K562 (cell line): Measurements from ENCODE around the gene APOC1. TPM values are rescaled to one million over a fixed set of nuclear protein-coding genes. Genes with fewer than 3 reads are reported as not detected.

Experiments
- E2F3 ChIP-seq: fragments of 250-450 bp; sonication (Bioruptor Pico); IDR thresholded peaks from 2 replicates; pipeline ENCODE4 v1.4.0; 2020; ENCODE audit warnings: mild to moderate bottlenecking
- FOXJ3 ChIP-seq: sonication (generic); formaldehyde crosslinking; IDR thresholded peaks from 2 replicates; pipeline ENCODE4 v1.4.0; 2020; ENCODE audit warnings: mild to moderate bottlenecking, missing genetic modification reagents
- FOXM1 ChIP-seq, 2 experiments: fragments of 450-650 bp in 1 of 2; sonication (generic) in 1 of 2; formaldehyde crosslinking in 1 of 2; IDR thresholded peaks; 2 replicates each; pipeline versions ENCODE4 v1.6.1 to v1.9.0; 2017 to 2022; ENCODE audit warnings: low read depth in 2 of 2, mild to moderate bottlenecking in 2 of 2, missing genetic modification reagents in 1 of 2, moderate library complexity in 1 of 2
- GATA2 ChIP-seq: sonication (generic); formaldehyde crosslinking; IDR thresholded peaks from 2 replicates; pipeline ENCODE4 v1.4.0; 2020; ENCODE audit warnings: mild to moderate bottlenecking, missing genetic modification reagents
- HMGN3 ChIP-seq: IDR thresholded peaks from 2 replicates; pipeline ENCODE4 v1.6.1; 2011; ENCODE audit warnings: borderline replicate concordance, low read depth, mild to moderate bottlenecking, mixed read lengths, low read length; ENCODE audit not compliant: insufficient read length; ENCODE audit errors: extremely low read depth
- IFI16 ChIP-seq: fragments of 250-450 bp; sonication (Bioruptor Pico); IDR thresholded peaks from 2 replicates; pipeline ENCODE4 v2.1.2; 2022; ENCODE audit warnings: mild to moderate bottlenecking, inconsistent platforms
- MNT ChIP-seq, 2 experiments: fragments of 450-650 bp; conservative IDR thresholded peaks; 2 replicates each; pipeline ENCODE4 v1.6.1; 2017; ENCODE audit warnings: mild to moderate bottlenecking in 2 of 2, moderate library complexity in 2 of 2
- NFXL1 ChIP-seq: fragments of 450-650 bp; formaldehyde crosslinking; IDR thresholded peaks from 2 replicates; pipeline ENCODE4 v1.4.0; 2021; ENCODE audit warnings: mild to moderate bottlenecking
- NRF1 ChIP-seq, 2 experiments: fragments of 450-650 bp; IDR thresholded peaks in 1 of 2; conservative IDR thresholded peaks in 1 of 2; 2 replicates each; pipeline ENCODE4 v1.6.1; 2014; ENCODE audit warnings: mild to moderate bottlenecking in 2 of 2
- PHF21A ChIP-seq: fragments of 450-650 bp; IDR thresholded peaks from 2 replicates; pipeline ENCODE4 v1.6.1; 2017; ENCODE audit warnings: low read depth, borderline replicate concordance
- SAP30 ChIP-seq: fragments of 200-600 bp; sonication (generic); IDR thresholded peaks from 2 replicates; pipeline ENCODE4 v1.6.1; 2012; ENCODE audit warnings: borderline replicate concordance, low read depth, mild to moderate bottlenecking, moderate library complexity, low read length, control low read depth, inconsistent platforms; ENCODE audit not compliant: insufficient read depth, poor library complexity, severe bottlenecking
- SLC30A9 ChIP-seq: fragments of 250-450 bp; sonication (Bioruptor Pico); IDR thresholded peaks from 2 replicates; pipeline ENCODE4 v1.8.0; 2022; ENCODE audit warnings: mild to moderate bottlenecking, moderate library complexity
- ZFX ChIP-seq: sonication (generic); formaldehyde crosslinking; IDR thresholded peaks from 2 replicates; pipeline ENCODE4 v1.8.0; 2022; ENCODE audit warnings: mild to moderate bottlenecking, missing genetic modification reagents, moderate library complexity
- ZNF134 ChIP-seq: fragments of 250-450 bp; sonication (Bioruptor Pico); conservative IDR thresholded peaks from 2 replicates; pipeline ENCODE4 v1.4.0; 2020
- ZNF77 ChIP-seq: fragments of 250-450 bp; sonication (Bioruptor Pico); IDR thresholded peaks from 2 replicates; pipeline ENCODE4 v1.5.0; 2020
- polyA plus RNA-seq, 8 experiments: library from polyadenylated mRNA; depleted of rRNA in 4 of 8; stranded (reverse) in 5 of 8; unstranded in 3 of 8; fragments of >200 nt; fragmentation: Nextera tagmentation in 2 of 8; fragmentation: Illumina TruSeq in 1 of 8; extraction: Ambion mirVana in 2 of 8; extraction: Trizol in 1 of 8; gene quantifications; 2 replicates each; pipeline versions ENCODE4 v1.2.1 to v1.2.3, GENCODE V29; 2011 to 2014; ENCODE audit warnings: inconsistent platforms in 1 of 8, missing spikeins in 1 of 8
- total RNA-seq, 7 experiments: library from RNA; depleted of rRNA in 6 of 7; stranded (reverse); fragments of >200 nt in 6 of 7; fragmentation: Illumina TruSeq in 2 of 7; extraction: Trizol in 2 of 7; gene quantifications; 2 replicates each; pipeline versions ENCODE4 v1.2.1 to v1.2.3, GENCODE V29; 2011 to 2021; ENCODE audit warnings: low replicate concordance in 1 of 7
- TF ChIP-seq, protein P1 (sequence below): sonication (generic); formaldehyde crosslinking; IDR thresholded peaks from 2 replicates; pipeline ENCODE4 v1.8.0; 2023; ENCODE audit warnings: mild to moderate bottlenecking, missing genetic modification reagents
- TF ChIP-seq, protein P2 (sequence below): fragments of 450-650 bp; formaldehyde crosslinking; IDR thresholded peaks from 2 replicates; pipeline ENCODE4 v1.4.0; 2020; ENCODE audit warnings: mild to moderate bottlenecking, moderate library complexity
- TF ChIP-seq, protein P3 (sequence below): sonication (generic); formaldehyde crosslinking; IDR thresholded peaks from 2 replicates; pipeline ENCODE4 v1.8.1; 2022; ENCODE audit warnings: missing genetic modification reagents
- TF ChIP-seq, protein P4 (sequence below): sonication (generic); formaldehyde crosslinking; IDR thresholded peaks from 2 replicates; pipeline ENCODE4 v1.9.0; 2022; ENCODE audit warnings: mild to moderate bottlenecking, missing genetic modification reagents
- TF ChIP-seq, protein P5 (sequence below): sonication (generic); formaldehyde crosslinking; IDR thresholded peaks from 2 replicates; pipeline ENCODE4 v1.8.0; 2022; ENCODE audit warnings: missing genetic modification reagents, mild to moderate bottlenecking, borderline replicate concordance

APOC1 gene
- total and polyA plus RNA-seq, 9 of the 15 experiments (the other 6 are each of a cell fraction or from before 2014, with no cell fraction given), result 115 to 408 (median 220) TPM

DNA sequence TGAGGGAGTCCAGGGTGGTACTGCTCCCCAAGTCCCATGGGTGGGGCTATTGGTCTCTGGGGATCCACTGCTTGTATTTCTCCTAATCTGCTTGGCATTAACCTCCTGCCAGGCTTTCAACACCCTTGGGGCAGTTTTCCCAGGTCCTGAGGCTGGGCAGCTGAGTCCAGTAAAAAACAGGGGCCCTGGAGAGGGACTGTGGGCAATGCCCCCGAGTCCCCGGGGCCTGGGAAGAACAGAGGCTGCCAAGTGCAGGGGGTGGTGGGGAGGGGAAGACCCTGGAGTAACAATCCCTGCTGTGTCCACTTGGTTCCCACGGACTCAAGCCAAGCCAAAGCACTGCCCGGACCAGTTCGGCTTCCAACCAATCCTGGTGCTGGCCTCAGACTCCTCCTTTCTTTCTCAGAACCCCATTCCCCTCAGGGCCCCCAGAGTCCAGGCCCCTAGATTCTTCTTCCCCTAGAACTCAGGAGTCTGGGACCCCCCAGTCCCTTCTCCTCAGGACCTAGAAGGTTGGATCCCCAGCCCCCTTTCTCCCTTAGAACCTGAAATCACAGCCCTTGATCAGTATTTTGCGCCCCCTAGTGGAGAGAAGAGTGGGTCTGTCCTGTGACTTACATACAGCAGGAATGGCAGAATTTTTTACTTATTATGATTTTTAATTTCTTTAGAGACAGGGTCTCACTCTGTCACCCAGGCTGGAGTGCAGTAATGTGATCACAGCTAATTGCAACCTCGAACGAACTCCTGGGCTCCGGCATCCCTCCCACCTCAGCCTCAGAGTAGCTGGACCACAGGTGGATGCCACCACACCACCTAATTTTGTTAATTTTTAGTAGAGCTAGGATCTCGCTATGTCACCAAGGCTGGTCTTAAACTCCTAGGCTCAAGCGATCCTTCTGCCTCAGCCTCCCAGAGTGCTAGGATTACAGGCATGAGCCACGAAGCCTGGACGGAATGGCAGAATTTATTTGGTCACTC, 37.1 kb downstream of the APOC1 start (continued):
- TF ChIP-seq MNT (conservative IDR thresholded peaks at IDR 0.05), result no peak
- TF ChIP-seq, protein P1, sequence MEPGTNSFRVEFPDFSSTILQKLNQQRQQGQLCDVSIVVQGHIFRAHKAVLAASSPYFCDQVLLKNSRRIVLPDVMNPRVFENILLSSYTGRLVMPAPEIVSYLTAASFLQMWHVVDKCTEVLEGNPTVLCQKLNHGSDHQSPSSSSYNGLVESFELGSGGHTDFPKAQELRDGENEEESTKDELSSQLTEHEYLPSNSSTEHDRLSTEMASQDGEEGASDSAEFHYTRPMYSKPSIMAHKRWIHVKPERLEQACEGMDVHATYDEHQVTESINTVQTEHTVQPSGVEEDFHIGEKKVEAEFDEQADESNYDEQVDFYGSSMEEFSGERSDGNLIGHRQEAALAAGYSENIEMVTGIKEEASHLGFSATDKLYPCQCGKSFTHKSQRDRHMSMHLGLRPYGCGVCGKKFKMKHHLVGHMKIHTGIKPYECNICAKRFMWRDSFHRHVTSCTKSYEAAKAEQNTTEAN, result no peak
- no peak for TF ChIP-seq FOXJ3 (CRISPR knock-in tag)
- TF ChIP-seq, protein P2, sequence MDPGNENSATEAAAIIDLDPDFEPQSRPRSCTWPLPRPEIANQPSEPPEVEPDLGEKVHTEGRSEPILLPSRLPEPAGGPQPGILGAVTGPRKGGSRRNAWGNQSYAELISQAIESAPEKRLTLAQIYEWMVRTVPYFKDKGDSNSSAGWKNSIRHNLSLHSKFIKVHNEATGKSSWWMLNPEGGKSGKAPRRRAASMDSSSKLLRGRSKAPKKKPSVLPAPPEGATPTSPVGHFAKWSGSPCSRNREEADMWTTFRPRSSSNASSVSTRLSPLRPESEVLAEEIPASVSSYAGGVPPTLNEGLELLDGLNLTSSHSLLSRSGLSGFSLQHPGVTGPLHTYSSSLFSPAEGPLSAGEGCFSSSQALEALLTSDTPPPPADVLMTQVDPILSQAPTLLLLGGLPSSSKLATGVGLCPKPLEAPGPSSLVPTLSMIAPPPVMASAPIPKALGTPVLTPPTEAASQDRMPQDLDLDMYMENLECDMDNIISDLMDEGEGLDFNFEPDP (CRISPR knock-in tag), result no peak
- no peak for TF ChIP-seq E2F3 (CRISPR knock-in tag)
- TF ChIP-seq, protein P3, sequence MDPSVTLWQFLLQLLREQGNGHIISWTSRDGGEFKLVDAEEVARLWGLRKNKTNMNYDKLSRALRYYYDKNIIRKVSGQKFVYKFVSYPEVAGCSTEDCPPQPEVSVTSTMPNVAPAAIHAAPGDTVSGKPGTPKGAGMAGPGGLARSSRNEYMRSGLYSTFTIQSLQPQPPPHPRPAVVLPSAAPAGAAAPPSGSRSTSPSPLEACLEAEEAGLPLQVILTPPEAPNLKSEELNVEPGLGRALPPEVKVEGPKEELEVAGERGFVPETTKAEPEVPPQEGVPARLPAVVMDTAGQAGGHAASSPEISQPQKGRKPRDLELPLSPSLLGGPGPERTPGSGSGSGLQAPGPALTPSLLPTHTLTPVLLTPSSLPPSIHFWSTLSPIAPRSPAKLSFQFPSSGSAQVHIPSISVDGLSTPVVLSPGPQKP, result no peak
- TF ChIP-seq SAP30, result no peak
- TF ChIP-seq IFI16 (CRISPR knock-in tag), result no peak
- no peak for TF ChIP-seq FOXM1 (IDR thresholded peaks at IDR 0.05; ENCODE audit: low read depth)
- TF ChIP-seq FOXM1 (CRISPR knock-in tag; IDR thresholded peaks at IDR 0.05; ENCODE audit: low read depth), result no peak
- no peak for TF ChIP-seq ZNF134 (CRISPR knock-in tag)
- no peak for TF ChIP-seq SLC30A9 (CRISPR knock-in tag)
- peak; percentile 76 for TF ChIP-seq GATA2
- TF ChIP-seq, protein P4, sequence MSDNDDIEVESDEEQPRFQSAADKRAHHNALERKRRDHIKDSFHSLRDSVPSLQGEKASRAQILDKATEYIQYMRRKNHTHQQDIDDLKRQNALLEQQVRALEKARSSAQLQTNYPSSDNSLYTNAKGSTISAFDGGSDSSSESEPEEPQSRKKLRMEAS (CRISPR knock-in tag), result no peak
- TF ChIP-seq NFXL1, result no peak
- no peak for TF ChIP-seq HMGN3
- TF ChIP-seq, protein P5, sequence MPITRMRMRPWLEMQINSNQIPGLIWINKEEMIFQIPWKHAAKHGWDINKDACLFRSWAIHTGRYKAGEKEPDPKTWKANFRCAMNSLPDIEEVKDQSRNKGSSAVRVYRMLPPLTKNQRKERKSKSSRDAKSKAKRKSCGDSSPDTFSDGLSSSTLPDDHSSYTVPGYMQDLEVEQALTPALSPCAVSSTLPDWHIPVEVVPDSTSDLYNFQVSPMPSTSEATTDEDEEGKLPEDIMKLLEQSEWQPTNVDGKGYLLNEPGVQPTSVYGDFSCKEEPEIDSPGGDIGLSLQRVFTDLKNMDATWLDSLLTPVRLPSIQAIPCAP (CRISPR knock-in tag), result no peak
- no peak for TF ChIP-seq ZNF77 (CRISPR knock-in tag)
- no peak for TF ChIP-seq NRF1 (conservative IDR thresholded peaks at IDR 0.05 in 1 of 2, IDR thresholded peaks at IDR 0.05 in 1 of 2)
- TF ChIP-seq PHF21A, result 0 out of 2 replicates have a peak, but pooled peaks have one; percentile 12
- TF ChIP-seq ZFX (CRISPR knock-in tag), result no peak
